OCI-LY1 (cell line): ENCODE measurements around the gene PROKR1.

Experiments
- H2AFZ ChIP-seq: fragments of 200-600 bp; sonication (generic), shearing (Covaris generic); 2 replicates; pipeline ENCODE4 v1.6.0; 2014; ENCODE audit warnings: antibody characterized with exemption, mild to moderate bottlenecking, low read length
- H3F3A ChIP-seq: fragments of 200-600 bp; sonication (generic), shearing (Covaris generic); 2 replicates; pipeline ENCODE4 v1.6.0; 2014; ENCODE audit warnings: mild to moderate bottlenecking, antibody characterized with exemption, low read length, moderate library complexity; ENCODE audit not compliant: insufficient read depth
- H3K27ac ChIP-seq: fragments of 200-600 bp; sonication (generic); 2 replicates; pipeline ENCODE4 v1.5.1; 2014; ENCODE audit warnings: low read length, mixed run types, mild to moderate bottlenecking, low read depth; ENCODE audit not compliant: poor library complexity, severe bottlenecking
- H3K27me3 ChIP-seq: fragments of 200-600 bp; sonication (generic); 2 replicates; pipeline ENCODE4 v1.6.0; 2014; ENCODE audit warnings: antibody characterized with exemption, mild to moderate bottlenecking, low read length, moderate library complexity; ENCODE audit not compliant: insufficient read depth
- H3K36me3 ChIP-seq: fragments of 200-600 bp; sonication (generic); 2 replicates; pipeline ENCODE4 v1.6.1; 2014; ENCODE audit warnings: mild to moderate bottlenecking, antibody characterized with exemption, low read length, moderate library complexity, mixed read lengths; ENCODE audit not compliant: insufficient read depth
- H3K4me1 ChIP-seq: fragments of 200-600 bp; sonication (generic); 2 replicates; pipeline ENCODE4 v1.5.1; 2014; ENCODE audit warnings: mild to moderate bottlenecking, low read length, moderate library complexity; ENCODE audit not compliant: insufficient read depth, severe bottlenecking
- H3K4me2 ChIP-seq: fragments of 200-600 bp; sonication (generic), shearing (Covaris generic); 2 replicates; pipeline ENCODE4 v1.6.1; 2014; ENCODE audit warnings: low read length
- H3K4me3 ChIP-seq: fragments of 200-600 bp; sonication (generic); 2 replicates; pipeline ENCODE4 v1.5.1; 2014; ENCODE audit warnings: low read length, low read depth, mild to moderate bottlenecking, mixed read lengths; ENCODE audit not compliant: poor library complexity, severe bottlenecking
- H3K79me2 ChIP-seq: fragments of 200-600 bp; shearing (Covaris generic); 2 replicates; pipeline ENCODE4 v1.6.1; 2016; ENCODE audit warnings: mixed run types, low read length, mixed read lengths; ENCODE audit not compliant: insufficient read depth
- H3K9ac ChIP-seq: fragments of 200-600 bp; sonication (generic), shearing (Covaris generic); 2 replicates; pipeline ENCODE4 v1.6.1; 2014; ENCODE audit warnings: mild to moderate bottlenecking, low read length, mixed read lengths
- H3K9me2 ChIP-seq: fragments of 200-600 bp; sonication (generic), shearing (Covaris generic); 2 replicates; pipeline ENCODE4 v1.6.1; 2014; ENCODE audit warnings: low read depth, mild to moderate bottlenecking, low read length, mixed read lengths
- H3K9me3 ChIP-seq: fragments of 200-600 bp; shearing (Covaris generic); 2 replicates; pipeline ENCODE4 v1.6.1; 2014; ENCODE audit warnings: low read length, mixed read lengths
- H4K20me1 ChIP-seq: fragments of 200-600 bp; sonication (generic), shearing (Covaris generic); 2 replicates; pipeline ENCODE4 v1.6.0; 2016; ENCODE audit warnings: mild to moderate bottlenecking, low read length; ENCODE audit not compliant: insufficient read depth
- CTCF ChIP-seq: fragments of 200-600 bp; sonication (generic), shearing (Covaris generic); IDR thresholded peaks from 2 replicates; pipeline ENCODE4 v1.5.1; 2017; ENCODE audit warnings: mild to moderate bottlenecking, antibody characterized with exemption, low read length, moderate library complexity, mixed read lengths
- EZH2 ChIP-seq: fragments of 200-600 bp; sonication (generic), shearing (Covaris generic); IDR thresholded peaks from 2 replicates; pipeline ENCODE4 v1.8.0; 2017; ENCODE audit warnings: borderline replicate concordance, mixed run types, mild to moderate bottlenecking, antibody characterized with exemption, low read length, moderate library complexity, mixed read lengths

The PROKR1 gene

GRCh38 chr2:68684197-68684596 lies 40.8 kb downstream of the PROKR1 start:
- Histone ChIP-seq H3K79me2 (no peaks in the 10 kb centered on the region), H3K27me3 (no peaks in the 10 kb centered on the region), H3K9ac (no peak overlapping the region), H2AFZ (peak overlapping the region; percentile 25; the same call in 1 of the 2 replicates), H3F3A (no peaks in the 10 kb centered on the region), H3K4me3 (no peak overlapping the region), H3K27ac (no peak overlapping the region), H3K4me2 (no peak overlapping the region), H4K20me1 (no peaks in the 10 kb centered on the region), H3K9me3 (peaks cover 12% of the 10 kb centered on the region; the same call in 1 of the 2 replicates), H3K9me2 (no peaks in the 10 kb centered on the region), H3K4me1 (peaks cover 20% of the 10 kb centered on the region), H3K36me3 (no peaks in the 10 kb centered on the region)
- TF ChIP-seq EZH2 (no peak), CTCF (no peak)

- H3K4me2 ChIP-seq: no peak overlapping the region
- H3F3A ChIP-seq: 0 out of 2 replicates have a peak, but pooled peaks cover 4% of the 10 kb centered on the region
- no peak overlapping the region for H2AFZ ChIP-seq
- no peaks in the 10 kb centered on the region for H3K79me2 ChIP-seq
- H3K4me1 ChIP-seq: peaks cover 40% of the 10 kb centered on the region
- H3K27me3 ChIP-seq: no peaks in the 10 kb centered on the region
- no peaks in the 10 kb centered on the region for H3K9me2 ChIP-seq
- H3K36me3 ChIP-seq: no peaks in the 10 kb centered on the region
- H3K9me3 ChIP-seq: peaks cover 9% of the 10 kb centered on the region; the same call in 1 of the 2 replicates
- H3K9ac ChIP-seq: no peak overlapping the region
- H4K20me1 ChIP-seq: no peaks in the 10 kb centered on the region
- TF ChIP-seq EZH2 (no peak), CTCF (no peak)
- no peak overlapping the region for H3K27ac ChIP-seq
- no peak overlapping the region for H3K4me3 ChIP-seq
Observed at GRCh38 chr2:68686178-68686577, 42.8 kb downstream of the PROKR1 start.

GRCh38 chr2:68687018-68687417 lies 43.6 kb downstream of the PROKR1 start:
- Histone ChIP-seq H3K4me3 (no peak overlapping the region), H3K27ac (no peak overlapping the region), H3K27me3 (no peaks in the 10 kb centered on the region), H3K9me2 (no peaks in the 10 kb centered on the region), H3F3A (0 out of 2 replicates have a peak, but pooled peaks cover 4% of the 10 kb centered on the region), H3K36me3 (no peaks in the 10 kb centered on the region), H3K79me2 (no peaks in the 10 kb centered on the region), H3K9ac (no peak overlapping the region), H4K20me1 (no peaks in the 10 kb centered on the region), H3K4me1 (peaks cover 47% of the 10 kb centered on the region), H2AFZ (no peak overlapping the region), H3K4me2 (no peak overlapping the region), H3K9me3 (peaks cover under 1% of the 10 kb centered on the region; the same call in 1 of the 2 replicates)
- TF ChIP-seq EZH2 (no peak), CTCF (no peak)
